ENCODE data around the gene CALHM4.

DNA sequence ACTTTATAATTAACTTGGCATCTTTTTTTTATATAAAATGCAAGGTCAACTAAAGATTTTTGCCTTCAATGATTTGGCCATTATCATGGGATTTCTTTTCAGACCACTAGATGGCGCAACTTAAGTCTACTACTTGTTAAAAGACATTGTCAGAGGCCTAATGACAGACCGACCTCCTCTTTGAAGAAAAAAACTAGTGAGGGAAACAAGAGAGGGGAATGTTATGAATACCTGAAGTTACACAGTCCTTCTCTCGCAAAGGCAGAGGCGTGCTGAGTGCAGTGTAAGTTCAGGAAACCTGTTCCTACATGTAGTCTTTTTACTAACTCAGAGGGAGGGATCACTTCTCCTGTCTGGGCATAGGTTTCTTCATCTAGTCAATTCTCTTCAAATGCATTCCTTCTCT, 17.3 kb upstream of the CALHM4 start:
- TF ChIP-seq, protein P1, sequence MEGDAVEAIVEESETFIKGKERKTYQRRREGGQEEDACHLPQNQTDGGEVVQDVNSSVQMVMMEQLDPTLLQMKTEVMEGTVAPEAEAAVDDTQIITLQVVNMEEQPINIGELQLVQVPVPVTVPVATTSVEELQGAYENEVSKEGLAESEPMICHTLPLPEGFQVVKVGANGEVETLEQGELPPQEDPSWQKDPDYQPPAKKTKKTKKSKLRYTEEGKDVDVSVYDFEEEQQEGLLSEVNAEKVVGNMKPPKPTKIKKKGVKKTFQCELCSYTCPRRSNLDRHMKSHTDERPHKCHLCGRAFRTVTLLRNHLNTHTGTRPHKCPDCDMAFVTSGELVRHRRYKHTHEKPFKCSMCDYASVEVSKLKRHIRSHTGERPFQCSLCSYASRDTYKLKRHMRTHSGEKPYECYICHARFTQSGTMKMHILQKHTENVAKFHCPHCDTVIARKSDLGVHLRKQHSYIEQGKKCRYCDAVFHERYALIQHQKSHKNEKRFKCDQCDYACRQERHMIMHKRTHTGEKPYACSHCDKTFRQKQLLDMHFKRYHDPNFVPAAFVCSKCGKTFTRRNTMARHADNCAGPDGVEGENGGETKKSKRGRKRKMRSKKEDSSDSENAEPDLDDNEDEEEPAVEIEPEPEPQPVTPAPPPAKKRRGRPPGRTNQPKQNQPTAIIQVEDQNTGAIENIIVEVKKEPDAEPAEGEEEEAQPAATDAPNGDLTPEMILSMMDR (IDR thresholded peaks at IDR 0.05), result peak; percentile 83
- TF ChIP-seq YY1 (IDR thresholded peaks at IDR 0.05; ENCODE audit: low read depth) (no peak), SIN3A (IDR thresholded peaks at IDR 0.05; ENCODE audit: borderline replicate concordance, low read depth, low read length) (no peak), JUND (IDR thresholded peaks at IDR 0.05) (no peak), GABPA (IDR thresholded peaks at IDR 0.05; ENCODE audit: low read depth) (no peak)
- TF ChIP-seq, protein P2, sequence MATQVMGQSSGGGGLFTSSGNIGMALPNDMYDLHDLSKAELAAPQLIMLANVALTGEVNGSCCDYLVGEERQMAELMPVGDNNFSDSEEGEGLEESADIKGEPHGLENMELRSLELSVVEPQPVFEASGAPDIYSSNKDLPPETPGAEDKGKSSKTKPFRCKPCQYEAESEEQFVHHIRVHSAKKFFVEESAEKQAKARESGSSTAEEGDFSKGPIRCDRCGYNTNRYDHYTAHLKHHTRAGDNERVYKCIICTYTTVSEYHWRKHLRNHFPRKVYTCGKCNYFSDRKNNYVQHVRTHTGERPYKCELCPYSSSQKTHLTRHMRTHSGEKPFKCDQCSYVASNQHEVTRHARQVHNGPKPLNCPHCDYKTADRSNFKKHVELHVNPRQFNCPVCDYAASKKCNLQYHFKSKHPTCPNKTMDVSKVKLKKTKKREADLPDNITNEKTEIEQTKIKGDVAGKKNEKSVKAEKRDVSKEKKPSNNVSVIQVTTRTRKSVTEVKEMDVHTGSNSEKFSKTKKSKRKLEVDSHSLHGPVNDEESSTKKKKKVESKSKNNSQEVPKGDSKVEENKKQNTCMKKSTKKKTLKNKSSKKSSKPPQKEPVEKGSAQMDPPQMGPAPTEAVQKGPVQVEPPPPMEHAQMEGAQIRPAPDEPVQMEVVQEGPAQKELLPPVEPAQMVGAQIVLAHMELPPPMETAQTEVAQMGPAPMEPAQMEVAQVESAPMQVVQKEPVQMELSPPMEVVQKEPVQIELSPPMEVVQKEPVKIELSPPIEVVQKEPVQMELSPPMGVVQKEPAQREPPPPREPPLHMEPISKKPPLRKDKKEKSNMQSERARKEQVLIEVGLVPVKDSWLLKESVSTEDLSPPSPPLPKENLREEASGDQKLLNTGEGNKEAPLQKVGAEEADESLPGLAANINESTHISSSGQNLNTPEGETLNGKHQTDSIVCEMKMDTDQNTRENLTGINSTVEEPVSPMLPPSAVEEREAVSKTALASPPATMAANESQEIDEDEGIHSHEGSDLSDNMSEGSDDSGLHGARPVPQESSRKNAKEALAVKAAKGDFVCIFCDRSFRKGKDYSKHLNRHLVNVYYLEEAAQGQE (IDR thresholded peaks at IDR 0.05; ENCODE audit: low read depth, low read length), result no peak
